ENCODE results near the gene PSAPL1.
A peak's percentile ranks its signal among the peaks of the same experiment; 100 is the strongest.

The PSAPL1 gene, protein sequence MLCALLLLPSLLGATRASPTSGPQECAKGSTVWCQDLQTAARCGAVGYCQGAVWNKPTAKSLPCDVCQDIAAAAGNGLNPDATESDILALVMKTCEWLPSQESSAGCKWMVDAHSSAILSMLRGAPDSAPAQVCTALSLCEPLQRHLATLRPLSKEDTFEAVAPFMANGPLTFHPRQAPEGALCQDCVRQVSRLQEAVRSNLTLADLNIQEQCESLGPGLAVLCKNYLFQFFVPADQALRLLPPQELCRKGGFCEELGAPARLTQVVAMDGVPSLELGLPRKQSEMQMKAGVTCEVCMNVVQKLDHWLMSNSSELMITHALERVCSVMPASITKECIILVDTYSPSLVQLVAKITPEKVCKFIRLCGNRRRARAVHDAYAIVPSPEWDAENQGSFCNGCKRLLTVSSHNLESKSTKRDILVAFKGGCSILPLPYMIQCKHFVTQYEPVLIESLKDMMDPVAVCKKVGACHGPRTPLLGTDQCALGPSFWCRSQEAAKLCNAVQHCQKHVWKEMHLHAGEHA

DNA sequence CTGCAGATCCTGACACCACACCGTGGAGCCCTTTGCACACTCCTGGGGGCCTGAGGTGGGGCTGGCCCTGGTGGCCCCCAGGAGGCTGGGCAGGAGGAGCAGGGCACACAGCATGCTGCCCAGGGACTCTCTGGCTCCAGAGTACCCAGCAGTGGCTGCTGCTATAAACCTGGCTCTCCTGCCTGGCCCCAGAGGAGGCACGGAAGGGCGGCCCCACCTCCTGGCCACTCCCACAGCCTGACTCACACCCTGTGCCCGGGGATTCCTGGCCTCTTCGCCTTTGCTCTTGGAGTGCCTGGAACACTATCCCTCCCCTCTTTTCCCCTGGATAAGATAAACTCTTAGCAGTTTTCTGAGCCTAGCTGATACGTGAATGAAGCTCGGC is at the start of gene PSAPL1:
TSS of gene PSAPL1 (minus strand) at position 165 of the 385 bp plus-strand sequence. CDS start at position 114, 51 bp downstream.
- peak; percentile 45 to 56 for DNase-seq (ENCODE audit: low read depth in 1 of 2, low spot score in 1 of 2)
- no peak for TF ChIP-seq JUND (IDR thresholded peaks at IDR 0.05; ENCODE audit: low read depth)

GRCh38 chr4:7481227-7481626 is 46.5 kb upstream of the PSAPL1 start:
- TF ChIP-seq JUND (IDR thresholded peaks at IDR 0.05; ENCODE audit: low read depth): no peak
- in situ Hi-C loops (cut with HindIII; ENCODE audit: low pct_unique_long_range_greater_than_20kb, low sequenced_read_pairs): no loop called here
- no peak for DNase-seq (ENCODE audit: low read depth in 1 of 2, low spot score in 1 of 2)

More for the DNA sequence above, at the start of gene PSAPL1:
- in situ Hi-C loops (cut with HindIII; ENCODE audit: low pct_unique_long_range_greater_than_20kb, low sequenced_read_pairs): no loop called here

GRCh38 chr4:7480423-7480822 is 45.7 kb upstream of the PSAPL1 start:
- no peak for TF ChIP-seq JUND (IDR thresholded peaks at IDR 0.05; ENCODE audit: low read depth)
- DNase-seq (ENCODE audit: low read depth in 1 of 2, low spot score in 1 of 2): no peak
- in situ Hi-C loops (cut with HindIII; ENCODE audit: low pct_unique_long_range_greater_than_20kb, low sequenced_read_pairs): no loop called here

DNA sequence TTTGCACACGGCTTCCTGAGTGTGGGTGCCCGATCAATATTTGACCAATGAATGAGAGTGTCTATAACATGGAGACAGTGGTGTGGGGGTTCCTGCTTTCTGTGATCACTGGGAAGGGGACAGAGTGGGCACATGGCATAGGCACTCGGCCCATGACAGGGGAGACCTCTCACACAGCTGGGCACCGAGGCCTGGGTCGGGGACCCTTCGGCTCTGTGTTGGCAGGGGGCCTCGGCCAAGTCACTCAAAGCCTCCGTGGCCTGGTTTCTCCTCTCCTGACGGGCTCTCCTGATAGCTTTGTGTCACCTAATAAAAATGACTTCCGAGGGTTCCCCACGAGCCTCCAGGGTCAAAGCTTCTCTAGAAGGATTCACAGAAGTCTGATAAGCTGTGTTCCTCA is 43.9 kb upstream of the PSAPL1 start:
- in situ Hi-C loops (cut with HindIII; ENCODE audit: low pct_unique_long_range_greater_than_20kb, low sequenced_read_pairs): no loop called here
- DNase-seq (ENCODE audit: low read depth in 1 of 2, low spot score in 1 of 2): no peak
- no peak for TF ChIP-seq JUND (IDR thresholded peaks at IDR 0.05; ENCODE audit: low read depth)

DNA sequence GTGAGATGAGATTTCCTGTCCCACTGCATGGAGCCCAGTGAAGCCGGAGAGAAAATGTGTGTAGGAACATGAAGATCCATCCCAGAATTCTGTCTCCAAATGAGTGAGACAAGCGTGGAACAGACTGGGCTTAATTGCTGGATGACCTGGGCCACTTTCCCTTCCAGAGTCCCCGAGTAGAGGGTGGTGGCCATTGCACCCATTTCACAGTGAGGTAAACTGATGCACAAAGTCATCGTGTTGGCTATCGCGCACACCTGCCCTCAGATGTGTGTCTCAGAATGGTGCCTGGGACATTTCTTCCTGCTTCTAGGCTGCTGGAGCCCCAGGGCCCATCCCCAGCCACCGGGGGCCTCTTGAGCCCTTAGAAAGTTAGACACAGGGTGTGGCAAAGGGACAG is 43.0 kb upstream of the PSAPL1 start:
- in situ Hi-C loops (cut with HindIII; ENCODE audit: low pct_unique_long_range_greater_than_20kb, low sequenced_read_pairs): no loop called here

GRCh38 chr4:7476820-7477219 is 42.1 kb upstream of the PSAPL1 start:
- DNase-seq (ENCODE audit: low read depth in 1 of 2, low spot score in 1 of 2): no peak
- TF ChIP-seq JUND (IDR thresholded peaks at IDR 0.05; ENCODE audit: low read depth): no peak
- in situ Hi-C loops (cut with HindIII; ENCODE audit: low pct_unique_long_range_greater_than_20kb, low sequenced_read_pairs): no loop called here

More for the DNA sequence above, 43.0 kb upstream of the PSAPL1 start:
- DNase-seq (ENCODE audit: low read depth in 1 of 2, low spot score in 1 of 2): no peak
- no peak for TF ChIP-seq JUND (IDR thresholded peaks at IDR 0.05; ENCODE audit: low read depth)

- TF ChIP-seq JUND (IDR thresholded peaks at IDR 0.05; ENCODE audit: low read depth): no peak
- DNase-seq (ENCODE audit: low read depth in 1 of 2, low spot score in 1 of 2): no peak
- in situ Hi-C loops (cut with HindIII; ENCODE audit: low pct_unique_long_range_greater_than_20kb, low sequenced_read_pairs): no loop called here
These were observed 40.5 kb upstream of the PSAPL1 start for GRCh38 chr4:7475207-7475606.

GRCh38 chr4:7474320-7474719 is 39.6 kb upstream of the PSAPL1 start:
- no peak for TF ChIP-seq JUND (IDR thresholded peaks at IDR 0.05; ENCODE audit: low read depth)
- in situ Hi-C loops (cut with HindIII; ENCODE audit: low pct_unique_long_range_greater_than_20kb, low sequenced_read_pairs): no loop called here
- DNase-seq (ENCODE audit: low read depth in 1 of 2, low spot score in 1 of 2): no peak

- no peak for DNase-seq (ENCODE audit: low read depth in 1 of 2, low spot score in 1 of 2)
- in situ Hi-C loops (cut with HindIII; ENCODE audit: low pct_unique_long_range_greater_than_20kb, low sequenced_read_pairs): no loop called here
- no peak for TF ChIP-seq JUND (IDR thresholded peaks at IDR 0.05; ENCODE audit: low read depth)
These were observed 38.4 kb upstream of the PSAPL1 start for GRCh38 chr4:7473081-7473480.

DNA sequence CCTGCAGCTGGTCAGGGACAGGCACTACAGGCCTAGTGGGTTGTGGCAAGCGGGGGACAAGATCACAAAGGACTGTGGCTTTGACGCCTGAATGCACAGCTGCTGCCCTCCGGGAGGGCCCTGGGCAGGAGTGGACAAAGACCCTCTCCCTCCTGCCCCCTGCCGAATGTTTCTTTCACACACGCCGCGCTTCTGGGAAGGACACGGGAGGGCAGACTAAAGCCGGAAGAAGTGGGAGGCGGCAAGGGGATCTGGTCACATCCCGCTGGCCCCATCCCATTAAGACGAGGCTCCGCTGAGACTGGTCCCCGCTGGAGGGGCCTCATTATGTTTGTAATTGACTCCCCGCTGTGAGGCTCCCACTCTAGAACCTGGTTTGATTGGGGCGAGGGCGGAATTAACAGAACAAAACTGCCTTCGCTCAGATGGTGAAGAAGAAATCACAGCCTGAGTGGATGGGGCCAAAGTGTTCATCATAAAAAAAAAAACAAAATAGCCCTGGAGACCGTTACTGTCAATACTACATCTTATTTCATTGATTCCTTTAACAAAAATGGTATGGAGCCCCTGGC is 37.8 kb upstream of the PSAPL1 start:
- in situ Hi-C loops (cut with HindIII; ENCODE audit: low pct_unique_long_range_greater_than_20kb, low sequenced_read_pairs): no loop called here
- no peak for TF ChIP-seq JUND (IDR thresholded peaks at IDR 0.05; ENCODE audit: low read depth)

DNA sequence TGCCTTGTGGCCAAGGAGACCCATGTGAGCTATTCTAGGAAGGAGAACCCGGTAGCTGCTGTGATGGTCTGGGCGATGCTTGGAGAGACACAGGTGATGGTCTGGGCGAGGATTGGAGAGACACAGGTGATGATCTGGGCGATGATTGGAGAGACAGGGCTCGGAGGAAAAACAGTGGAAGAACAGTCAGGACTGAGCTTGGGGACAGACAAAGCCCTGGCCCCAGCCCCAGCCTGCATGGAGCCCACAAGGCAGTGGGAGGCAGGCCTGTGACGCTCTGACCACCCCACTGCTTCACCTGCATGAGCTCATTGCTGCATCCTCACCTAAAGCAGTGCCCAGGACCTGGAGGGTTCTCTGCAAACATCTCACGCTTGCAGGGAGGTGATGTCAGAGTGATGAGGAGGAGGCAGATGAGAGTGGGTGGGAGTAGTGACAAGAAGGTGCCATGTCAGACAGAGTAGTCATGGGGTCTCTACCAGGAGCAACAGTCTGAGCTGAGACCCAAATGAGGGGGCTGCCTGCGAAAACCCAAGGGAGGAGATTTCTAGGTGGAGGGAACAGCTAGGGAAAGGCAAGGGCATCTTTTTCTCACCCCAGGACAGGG is 35.9 kb upstream of the PSAPL1 start:
- no peak for TF ChIP-seq JUND (IDR thresholded peaks at IDR 0.05; ENCODE audit: low read depth)
- in situ Hi-C loops (cut with HindIII; ENCODE audit: low pct_unique_long_range_greater_than_20kb, low sequenced_read_pairs): no loop called here
- DNase-seq (ENCODE audit: low read depth in 1 of 2, low spot score in 1 of 2): no peak

More for the DNA sequence above, 37.8 kb upstream of the PSAPL1 start:
- no peak for DNase-seq (ENCODE audit: low read depth in 1 of 2, low spot score in 1 of 2)

DNA sequence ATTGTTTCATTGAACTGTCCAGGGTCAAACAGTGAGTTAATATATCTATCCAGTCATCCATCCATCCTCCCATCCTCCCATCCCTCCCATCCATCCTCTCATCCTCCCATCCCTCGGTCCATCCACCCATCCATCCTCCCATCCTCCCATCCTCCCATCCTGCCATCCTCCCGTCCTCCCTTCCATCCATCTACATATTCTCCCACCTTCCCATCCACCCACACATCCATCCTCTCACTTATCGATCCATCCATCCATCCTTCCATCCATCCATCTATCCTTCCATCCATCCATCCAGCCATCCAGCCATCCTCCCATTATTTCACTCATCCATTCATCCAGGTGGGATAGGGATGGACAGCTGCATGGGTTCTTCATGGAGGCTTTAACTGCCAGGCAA is 35.4 kb upstream of the PSAPL1 start:
- TF ChIP-seq JUND (IDR thresholded peaks at IDR 0.05; ENCODE audit: low read depth): no peak
- DNase-seq (ENCODE audit: low read depth in 1 of 2, low spot score in 1 of 2): no peak
- in situ Hi-C loops (cut with HindIII; ENCODE audit: low pct_unique_long_range_greater_than_20kb, low sequenced_read_pairs): no loop called here

- in situ Hi-C loops (cut with HindIII; ENCODE audit: low pct_unique_long_range_greater_than_20kb, low sequenced_read_pairs): no loop called here
- DNase-seq (ENCODE audit: low read depth in 1 of 2, low spot score in 1 of 2): no peak
- TF ChIP-seq JUND (IDR thresholded peaks at IDR 0.05; ENCODE audit: low read depth): no peak
These were observed 34.3 kb upstream of the PSAPL1 start for GRCh38 chr4:7469023-7469422.

Measured in T47D (cell line).